HCT116 (cell line): ENCODE results near the gene CYP11A1. TPM values are rescaled to one million over a fixed set of nuclear protein-coding genes. Genes with fewer than 3 reads are reported as not detected.

Experiments used
- ATAC-seq: fragments of 200-7000 bp; cut with Tn5 transposase; 2 replicates; pipeline ENCODE4 v1.9.1; 2020; ENCODE audit warnings: mild to moderate bottlenecking, moderate library complexity
- BruUV-seq: library from RNA; stranded (reverse); fragments of 400-500 nt; replicated peaks from 2 replicates; lab custom pipeline; 2021; lab: Mats Ljungman, UMichigan
- CTCF ChIA-PET: fragments of 300-600 bp; sonication (Branson Sonifier 250); formaldehyde crosslinking; loops from one replicate; lab custom pipeline; 2021; ENCODE audit warnings: antibody characterized with exemption; lab: Charles Lee
- POLR2A ChIA-PET: fragments of 300-600, 350-600 bp; sonication (Branson Sonifier 250); formaldehyde crosslinking; loops from one replicate; lab custom pipeline; 2021; ENCODE audit warnings: antibody characterized with exemption; lab: Charles Lee
- RAD21 ChIA-PET, 2 experiments: fragments of 300-600 bp; sonication (Branson Sonifier 250); formaldehyde crosslinking; loops; one replicate each; lab custom pipeline; 2023; ENCODE audit warnings: low total read pairs in 2 of 2; ENCODE audit not compliant: uncharacterized antibody in 2 of 2, unreplicated experiment in 2 of 2, low non-redundant PET in 1 of 2; lab: Charles Lee
- DNase-seq: peaks from one replicate; pipeline ENCODE4 v3.0.0-alpha.2; 2010; ENCODE audit warnings: low read depth, low spot score
- H2AFZ ChIP-seq: fragments of 200-600 bp; shearing (Covaris generic), sonication (generic); 2 replicates; pipeline ENCODE4 v1.6.1; 2017; ENCODE audit warnings: low read depth, mixed run types, mixed read lengths, antibody characterized with exemption, low read length; ENCODE audit not compliant: poor library complexity, severe bottlenecking
- H3K27ac ChIP-seq: 2 replicates; pipeline ENCODE4 v1.5.1; 2012; ENCODE audit warnings: low read depth, low read length
- H3K27me3 ChIP-seq: fragments of 200-600 bp; sonication (generic); 2 replicates; pipeline ENCODE4 v1.6.1; 2016; ENCODE audit warnings: mixed run types, low read length, mixed read lengths; ENCODE audit not compliant: insufficient read depth
- H3K36me3 ChIP-seq, 2 experiments: fragments of 200-500 bp in 1 of 2; fragments of 200-600 bp in 1 of 2; sonication (Bioruptor generic) in 1 of 2; sonication (generic) in 1 of 2; 2 replicates each; pipeline versions ENCODE4 v1.5.1 to v1.6.1; 2014 to 2016; ENCODE audit warnings: low read length in 2 of 2, inconsistent platforms in 1 of 2, mixed read lengths in 1 of 2, mixed run types in 1 of 2; ENCODE audit not compliant: insufficient read depth in 2 of 2, control insufficient read depth in 1 of 2
- H3K4me1 ChIP-seq, 2 experiments: fragments of 200-600 bp in 1 of 2; sonication (generic) in 1 of 2; 2 replicates each; pipeline versions ENCODE4 v1.5.1 to v1.6.1; 2012 to 2017; ENCODE audit warnings: low read length in 2 of 2, inconsistent platforms in 1 of 2, mild to moderate bottlenecking in 1 of 2, mixed read lengths in 1 of 2, mixed run types in 1 of 2, moderate library complexity in 1 of 2; ENCODE audit not compliant: insufficient read depth in 2 of 2, control insufficient read depth in 1 of 2
- H3K4me2 ChIP-seq: fragments of 200-600 bp; sonication (generic); 2 replicates; pipeline ENCODE4 v1.6.1; 2017; ENCODE audit warnings: mixed run types, low read length, mixed read lengths
- H3K4me3 ChIP-seq, 2 experiments: fragments of 200-600 bp in 1 of 2; sonication (generic) in 1 of 2; replicated peaks in 1 of 2; 2 replicates each; pipeline ENCODE4 v1.5.1; 2011 to 2016; ENCODE audit warnings: low read length in 2 of 2, control low read depth in 1 of 2, low read depth in 1 of 2, mild to moderate bottlenecking in 1 of 2, mixed read lengths in 1 of 2, mixed run types in 1 of 2
- H3K79me2 ChIP-seq: fragments of 200-600 bp; sonication (generic); 2 replicates; pipeline ENCODE4 v1.6.1; 2017; ENCODE audit warnings: mild to moderate bottlenecking, mixed run types, low read length, moderate library complexity, mixed read lengths; ENCODE audit not compliant: insufficient read depth
- H3K9ac ChIP-seq: fragments of 200-600 bp; sonication (generic); 2 replicates; pipeline ENCODE4 v1.6.1; 2016; ENCODE audit warnings: low read length, mixed read lengths
- H3K9me2 ChIP-seq: fragments of 200-600 bp; sonication (generic), shearing (Covaris generic); 2 replicates; pipeline ENCODE4 v1.6.1; 2017; ENCODE audit warnings: mixed run types, mild to moderate bottlenecking, moderate library complexity; ENCODE audit not compliant: insufficient read depth
- H3K9me3 ChIP-seq, 2 experiments: fragments of 200-500 bp in 1 of 2; fragments of 200-600 bp in 1 of 2; sonication (Bioruptor generic) in 1 of 2; sonication (generic) in 1 of 2; 2 replicates each; pipeline ENCODE4 v1.6.1; 2014 to 2017; ENCODE audit warnings: low read length in 2 of 2, mixed read lengths in 2 of 2, inconsistent platforms in 1 of 2, low read depth in 1 of 2, mild to moderate bottlenecking in 1 of 2, mixed run types in 1 of 2, moderate library complexity in 1 of 2; ENCODE audit not compliant: control insufficient read depth in 1 of 2, insufficient read depth in 1 of 2
- H4K20me1 ChIP-seq: fragments of 200-600 bp; sonication (generic), shearing (Covaris generic); 2 replicates; pipeline ENCODE4 v1.6.1; 2017; ENCODE audit warnings: mixed run types, mild to moderate bottlenecking, moderate library complexity; ENCODE audit not compliant: insufficient read depth
- CEBPB ChIP-seq: IDR thresholded peaks from 2 replicates; pipeline ENCODE4 v1.6.1; 2012; ENCODE audit warnings: low read depth
- EGR1 ChIP-seq: IDR thresholded peaks from 2 replicates; pipeline ENCODE4 v1.6.1; 2012; ENCODE audit warnings: low read depth
- ELF1 ChIP-seq: IDR thresholded peaks from 2 replicates; pipeline ENCODE4 v1.6.1; 2012; ENCODE audit warnings: low read depth, borderline replicate concordance
- EZH2 ChIP-seq: fragments of 200-600 bp; sonication (generic); IDR thresholded peaks from 2 replicates; pipeline ENCODE4 v1.6.1; 2017; ENCODE audit warnings: antibody characterized with exemption, mixed run types
- EZH2phosphoT487 ChIP-seq: fragments of 200-600 bp; IDR thresholded peaks from 2 replicates; pipeline ENCODE4 v1.6.1; 2018; ENCODE audit warnings: antibody characterized with exemption, borderline replicate concordance
- FOSL1 ChIP-seq: IDR thresholded peaks from 2 replicates; pipeline ENCODE4 v1.6.1; 2012; ENCODE audit warnings: low read depth
- JUND ChIP-seq: IDR thresholded peaks from 2 replicates; pipeline ENCODE4 v1.6.1; 2012
- POLR2A ChIP-seq: IDR thresholded peaks from 2 replicates; pipeline ENCODE4 v1.7.0; 2011; ENCODE audit warnings: borderline replicate concordance; ENCODE audit not compliant: insufficient read depth, insufficient read length; ENCODE audit errors: extremely low read depth
- POLR2AphosphoS5 ChIP-seq: IDR thresholded peaks from 2 replicates; pipeline ENCODE4 v1.6.1; 2011; ENCODE audit warnings: mild to moderate bottlenecking, low read depth, low read length, moderate library complexity
- RAD21 ChIP-seq: IDR thresholded peaks from 2 replicates; pipeline ENCODE4 v1.6.1; 2012; ENCODE audit warnings: low read depth, mild to moderate bottlenecking
- SRF ChIP-seq: IDR thresholded peaks from 2 replicates; pipeline ENCODE4 v1.6.1; 2012; ENCODE audit warnings: low read depth
- TCF7L2 ChIP-seq: IDR thresholded peaks from 2 replicates; pipeline ENCODE4 v1.7.0; 2011; ENCODE audit warnings: borderline replicate concordance, inconsistent platforms; ENCODE audit not compliant: insufficient read depth, insufficient read length; ENCODE audit errors: extremely low read depth
- YY1 ChIP-seq: IDR thresholded peaks from 2 replicates; pipeline ENCODE4 v1.6.1; 2011; ENCODE audit warnings: low read length, low read depth, moderate library complexity, mild to moderate bottlenecking; ENCODE audit not compliant: insufficient replicate concordance; ENCODE audit errors: extremely low read depth
- ZNF274 ChIP-seq: fragments of 200-500 bp; sonication (Bioruptor generic); IDR thresholded peaks from 2 replicates; pipeline ENCODE4 v1.6.1; 2014; ENCODE audit warnings: mild to moderate bottlenecking, low read depth, low read length, inconsistent platforms
- intact Hi-C: fragments of 100-400 bp; cut with micrococcal nuclease; formaldehyde crosslinking; loops from 2 replicates; pipeline ENCODE4 v1.10.0; 2022
- total RNA-seq: library from RNA; stranded (reverse); gene quantifications from one replicate; pipeline ENCODE4 v1.2.1, GENCODE V29; 2021; ENCODE audit not compliant: unreplicated experiment
- TF ChIP-seq, protein P1 (sequence below): IDR thresholded peaks from 2 replicates; pipeline ENCODE4 v1.6.1; 2012
- TF ChIP-seq, protein P2 (sequence below): IDR thresholded peaks from 2 replicates; pipeline ENCODE4 v1.6.1; 2012; ENCODE audit warnings: low read depth
- TF ChIP-seq, protein P3 (sequence below): IDR thresholded peaks from 2 replicates; pipeline ENCODE4 v1.6.1; 2011; ENCODE audit warnings: mild to moderate bottlenecking, low read length, moderate library complexity; ENCODE audit not compliant: insufficient replicate concordance; ENCODE audit errors: extremely low read depth

Gene CYP11A1
- total RNA-seq, 1 experiment from 2014 or later: 0.57 TPM

DNA sequence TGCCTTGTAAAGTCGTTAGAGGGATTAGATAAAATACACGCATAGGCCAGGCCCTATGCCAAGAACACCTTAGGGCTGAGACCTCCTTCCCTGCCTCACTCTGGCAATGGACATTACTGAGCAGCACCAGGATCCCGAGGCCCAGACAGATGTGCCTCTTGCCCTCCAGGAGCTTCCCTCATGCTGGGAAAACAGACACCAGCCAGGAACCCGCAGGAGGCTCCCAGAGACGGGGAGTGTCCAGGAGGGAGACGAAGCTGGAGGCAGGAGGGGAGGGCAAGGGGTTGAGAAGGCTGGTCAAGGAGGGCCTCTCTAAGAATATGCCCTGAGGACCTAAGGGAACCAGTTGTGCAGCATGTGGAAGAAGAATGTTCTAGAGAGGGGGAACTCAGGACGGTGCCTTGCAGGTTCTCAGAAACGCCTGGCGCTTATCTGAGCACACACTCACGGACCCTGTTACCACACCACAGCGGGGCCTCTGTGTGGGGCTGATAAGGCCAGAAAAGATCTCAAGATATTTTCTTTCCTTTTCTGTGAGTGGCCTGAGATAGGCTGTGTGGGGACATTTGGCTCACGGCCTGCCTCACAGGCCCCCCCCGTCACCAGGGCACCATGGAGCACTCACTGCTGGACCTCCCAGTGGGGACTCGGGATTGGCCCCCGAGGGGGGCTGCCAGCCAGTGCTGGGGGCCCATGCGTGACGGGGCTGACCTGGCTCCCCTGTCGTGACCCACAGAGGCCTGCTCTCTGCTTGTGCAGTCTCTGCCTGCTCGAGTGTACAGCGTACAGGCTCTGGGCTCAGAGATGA, 22.0 kb upstream of the CYP11A1 start:
- Histone ChIP-seq H3K79me2 (no peaks in the 10 kb centered on the region), H3K36me3 (no peaks in the 10 kb centered on the region), H4K20me1 (no peaks in the 10 kb centered on the region), H3K4me1 (peaks cover 13 to 94% of the 10 kb centered on the region in 2 experiments), H3K9me3 (no peaks in the 10 kb centered on the region), H3K27me3 (no peaks in the 10 kb centered on the region), H3K27ac (no peak overlapping the region), H2AFZ (no peak overlapping the region), H3K9ac (no peak overlapping the region), H3K4me2 (no peak overlapping the region), H3K4me3 (no peak overlapping the region), H3K9me2 (no peaks in the 10 kb centered on the region)
- RAD21 ChIA-PET: no interaction called here
- intact Hi-C loops: no loop called here
- no peak for ATAC-seq
- TF ChIP-seq RAD21 (no peak), YY1 (no peak), ELF1 (no peak), FOSL1 (no peak), JUND (no peak), EZH2phosphoT487 (no peak), EZH2 (no peak), POLR2A (no peak), SRF (no peak), TCF7L2 (no peak), EGR1 (no peak), ZNF274 (no peak), CEBPB (no peak), POLR2AphosphoS5 (no peak)
- TF ChIP-seq, protein P1, sequence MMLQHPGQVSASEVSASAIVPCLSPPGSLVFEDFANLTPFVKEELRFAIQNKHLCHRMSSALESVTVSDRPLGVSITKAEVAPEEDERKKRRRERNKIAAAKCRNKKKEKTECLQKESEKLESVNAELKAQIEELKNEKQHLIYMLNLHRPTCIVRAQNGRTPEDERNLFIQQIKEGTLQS: no peak
- TF ChIP-seq, protein P2, sequence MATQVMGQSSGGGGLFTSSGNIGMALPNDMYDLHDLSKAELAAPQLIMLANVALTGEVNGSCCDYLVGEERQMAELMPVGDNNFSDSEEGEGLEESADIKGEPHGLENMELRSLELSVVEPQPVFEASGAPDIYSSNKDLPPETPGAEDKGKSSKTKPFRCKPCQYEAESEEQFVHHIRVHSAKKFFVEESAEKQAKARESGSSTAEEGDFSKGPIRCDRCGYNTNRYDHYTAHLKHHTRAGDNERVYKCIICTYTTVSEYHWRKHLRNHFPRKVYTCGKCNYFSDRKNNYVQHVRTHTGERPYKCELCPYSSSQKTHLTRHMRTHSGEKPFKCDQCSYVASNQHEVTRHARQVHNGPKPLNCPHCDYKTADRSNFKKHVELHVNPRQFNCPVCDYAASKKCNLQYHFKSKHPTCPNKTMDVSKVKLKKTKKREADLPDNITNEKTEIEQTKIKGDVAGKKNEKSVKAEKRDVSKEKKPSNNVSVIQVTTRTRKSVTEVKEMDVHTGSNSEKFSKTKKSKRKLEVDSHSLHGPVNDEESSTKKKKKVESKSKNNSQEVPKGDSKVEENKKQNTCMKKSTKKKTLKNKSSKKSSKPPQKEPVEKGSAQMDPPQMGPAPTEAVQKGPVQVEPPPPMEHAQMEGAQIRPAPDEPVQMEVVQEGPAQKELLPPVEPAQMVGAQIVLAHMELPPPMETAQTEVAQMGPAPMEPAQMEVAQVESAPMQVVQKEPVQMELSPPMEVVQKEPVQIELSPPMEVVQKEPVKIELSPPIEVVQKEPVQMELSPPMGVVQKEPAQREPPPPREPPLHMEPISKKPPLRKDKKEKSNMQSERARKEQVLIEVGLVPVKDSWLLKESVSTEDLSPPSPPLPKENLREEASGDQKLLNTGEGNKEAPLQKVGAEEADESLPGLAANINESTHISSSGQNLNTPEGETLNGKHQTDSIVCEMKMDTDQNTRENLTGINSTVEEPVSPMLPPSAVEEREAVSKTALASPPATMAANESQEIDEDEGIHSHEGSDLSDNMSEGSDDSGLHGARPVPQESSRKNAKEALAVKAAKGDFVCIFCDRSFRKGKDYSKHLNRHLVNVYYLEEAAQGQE: no peak
- TF ChIP-seq, protein P3, sequence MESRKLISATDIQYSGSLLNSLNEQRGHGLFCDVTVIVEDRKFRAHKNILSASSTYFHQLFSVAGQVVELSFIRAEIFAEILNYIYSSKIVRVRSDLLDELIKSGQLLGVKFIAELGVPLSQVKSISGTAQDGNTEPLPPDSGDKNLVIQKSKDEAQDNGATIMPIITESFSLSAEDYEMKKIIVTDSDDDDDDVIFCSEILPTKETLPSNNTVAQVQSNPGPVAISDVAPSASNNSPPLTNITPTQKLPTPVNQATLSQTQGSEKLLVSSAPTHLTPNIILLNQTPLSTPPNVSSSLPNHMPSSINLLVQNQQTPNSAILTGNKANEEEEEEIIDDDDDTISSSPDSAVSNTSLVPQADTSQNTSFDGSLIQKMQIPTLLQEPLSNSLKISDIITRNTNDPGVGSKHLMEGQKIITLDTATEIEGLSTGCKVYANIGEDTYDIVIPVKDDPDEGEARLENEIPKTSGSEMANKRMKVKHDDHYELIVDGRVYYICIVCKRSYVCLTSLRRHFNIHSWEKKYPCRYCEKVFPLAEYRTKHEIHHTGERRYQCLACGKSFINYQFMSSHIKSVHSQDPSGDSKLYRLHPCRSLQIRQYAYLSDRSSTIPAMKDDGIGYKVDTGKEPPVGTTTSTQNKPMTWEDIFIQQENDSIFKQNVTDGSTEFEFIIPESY: no peak
- BruUV-seq: no TSS peak
- POLR2A ChIA-PET: interaction anchor here (1.4 kb wide), 1 partner anchor 8 kb away, joined by 5 read pairs; no protein-coding TSS in a partner anchor
- DNase-seq: no peak
- CTCF ChIA-PET: interaction anchor here (0.8 kb wide), 1 partner anchor 49 kb away, joined by 3 read pairs; no protein-coding TSS in a partner anchor
